IMR-90 (cell line): ENCODE data around the gene AUTS2.

ENCODE experiments used
- ELK1 ChIP-seq: fragments of 150-350 bp; IDR thresholded peaks from 2 replicates; pipeline ENCODE4 v1.6.1; 2016; ENCODE audit warnings: low read depth, mild to moderate bottlenecking, low read length, moderate library complexity, borderline replicate concordance
- RAD21 ChIP-seq: IDR thresholded peaks from 2 replicates; pipeline ENCODE4 v1.6.1; 2012; ENCODE audit warnings: low read length, improper control_type of control experiment
- USF2 ChIP-seq: fragments of 150-350 bp; IDR thresholded peaks from 2 replicates; pipeline ENCODE4 v1.6.1; 2017; ENCODE audit warnings: mild to moderate bottlenecking, antibody characterized with exemption, low read length, low read depth
- TF ChIP-seq, protein P1 (sequence below): conservative IDR thresholded peaks from 2 replicates; pipeline ENCODE4 v1.5.1; 2012; ENCODE audit warnings: mild to moderate bottlenecking, low read depth, low read length, improper control_type of control experiment

DNA sequence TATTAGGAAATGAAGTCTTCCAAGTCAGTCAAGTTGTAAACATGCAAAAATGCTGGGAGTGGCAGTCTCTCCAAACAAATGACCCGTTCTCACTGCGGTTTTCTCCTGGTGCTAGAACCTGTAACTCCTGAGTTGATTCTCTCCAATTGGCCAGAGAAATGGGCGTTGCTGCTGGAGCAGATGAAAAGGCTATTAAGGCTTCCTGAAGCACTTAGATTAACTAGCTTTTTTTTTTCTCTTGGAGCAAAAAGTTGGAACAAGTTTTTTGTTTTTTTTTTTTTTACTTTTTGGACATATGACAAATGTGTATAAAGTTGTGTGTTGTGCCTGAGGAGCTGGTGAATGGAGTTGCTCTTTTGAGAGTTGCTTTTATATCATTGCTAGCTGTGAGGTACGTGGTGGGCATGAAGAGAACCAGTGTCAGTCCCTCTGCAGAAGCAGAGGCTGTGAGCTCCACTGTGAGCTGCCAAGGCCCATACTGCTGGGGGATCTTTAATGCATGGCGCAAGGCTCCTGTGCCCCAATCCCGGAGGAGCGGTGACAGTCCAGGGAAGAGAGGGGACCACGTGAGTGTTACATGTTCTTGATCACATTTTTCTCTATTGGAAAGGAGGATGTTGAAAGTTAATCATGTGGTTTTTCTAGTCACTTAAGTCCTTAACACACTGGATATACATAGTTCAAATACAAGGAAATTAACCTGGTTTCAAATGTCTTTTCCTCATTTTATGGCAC, 1140.0 kb downstream of the AUTS2 start:
- TF ChIP-seq, protein P1, sequence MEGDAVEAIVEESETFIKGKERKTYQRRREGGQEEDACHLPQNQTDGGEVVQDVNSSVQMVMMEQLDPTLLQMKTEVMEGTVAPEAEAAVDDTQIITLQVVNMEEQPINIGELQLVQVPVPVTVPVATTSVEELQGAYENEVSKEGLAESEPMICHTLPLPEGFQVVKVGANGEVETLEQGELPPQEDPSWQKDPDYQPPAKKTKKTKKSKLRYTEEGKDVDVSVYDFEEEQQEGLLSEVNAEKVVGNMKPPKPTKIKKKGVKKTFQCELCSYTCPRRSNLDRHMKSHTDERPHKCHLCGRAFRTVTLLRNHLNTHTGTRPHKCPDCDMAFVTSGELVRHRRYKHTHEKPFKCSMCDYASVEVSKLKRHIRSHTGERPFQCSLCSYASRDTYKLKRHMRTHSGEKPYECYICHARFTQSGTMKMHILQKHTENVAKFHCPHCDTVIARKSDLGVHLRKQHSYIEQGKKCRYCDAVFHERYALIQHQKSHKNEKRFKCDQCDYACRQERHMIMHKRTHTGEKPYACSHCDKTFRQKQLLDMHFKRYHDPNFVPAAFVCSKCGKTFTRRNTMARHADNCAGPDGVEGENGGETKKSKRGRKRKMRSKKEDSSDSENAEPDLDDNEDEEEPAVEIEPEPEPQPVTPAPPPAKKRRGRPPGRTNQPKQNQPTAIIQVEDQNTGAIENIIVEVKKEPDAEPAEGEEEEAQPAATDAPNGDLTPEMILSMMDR, result peak; percentile 21; the same call in 1 of the 2 replicates
- TF ChIP-seq RAD21 (no peak), USF2 (no peak), ELK1 (no peak)
